PC-9 (cell line): ENCODE data around the gene RASEF. TPM values are rescaled to one million over a fixed set of nuclear protein-coding genes. Genes with fewer than 3 reads are reported as not detected.

Experiments
- BruUV-seq: library from RNA; stranded (reverse); fragments of 400-500 nt; replicated peaks from 2 replicates; lab custom pipeline; 2021; lab: Mats Ljungman, UMichigan
- CTCF ChIA-PET: fragments of 300-600 bp; sonication (Branson Sonifier 250); formaldehyde crosslinking; loops from one replicate; lab custom pipeline; 2022; ENCODE audit warnings: antibody characterized with exemption; lab: Charles Lee
- POLR2A ChIA-PET: fragments of 300-600 bp; sonication (Branson Sonifier 250); formaldehyde crosslinking; loops from one replicate; lab custom pipeline; 2022; ENCODE audit warnings: antibody characterized with exemption; ENCODE audit not compliant: unreplicated experiment; lab: Charles Lee
- DNase-seq, 2 experiments: peaks; one replicate each; pipeline versions ENCODE4 v3.0.0 to v3.0.0-alpha.2; 2015 to 2022; ENCODE audit warnings: mixed read lengths in 1 of 2
- H2AFZ ChIP-seq: fragments of 200-600 bp; sonication (generic); 2 replicates; pipeline ENCODE4 v1.8.1; 2017; ENCODE audit warnings: antibody characterized with exemption
- H3F3A ChIP-seq: fragments of 200-600 bp; sonication (generic); 2 replicates; pipeline ENCODE4 v1.8.1; 2017; ENCODE audit warnings: antibody characterized with exemption, mild to moderate bottlenecking, low read depth; ENCODE audit not compliant: insufficient read depth
- H3K27ac ChIP-seq: fragments of 200-600 bp; sonication (generic); 2 replicates; pipeline ENCODE4 v1.6.1; 2016; ENCODE audit warnings: mixed run types
- H3K27me3 ChIP-seq: fragments of 200-600 bp; sonication (generic); 2 replicates; pipeline ENCODE4 v1.6.1; 2016; ENCODE audit warnings: low read depth, mixed run types; ENCODE audit not compliant: insufficient read depth
- H3K36me3 ChIP-seq: fragments of 200-600 bp; sonication (generic); 2 replicates; pipeline ENCODE4 v1.6.1; 2016; ENCODE audit warnings: low read depth, mixed run types
- H3K4me1 ChIP-seq: fragments of 200-600 bp; sonication (generic); replicated peaks from 2 replicates; pipeline ENCODE4 v1.6.1; 2016; ENCODE audit warnings: mixed run types; ENCODE audit not compliant: insufficient read depth
- H3K4me2 ChIP-seq: fragments of 200-600 bp; sonication (generic); 2 replicates; pipeline ENCODE4 v1.6.1; 2017; ENCODE audit warnings: mixed run types
- H3K4me3 ChIP-seq: fragments of 200-600 bp; sonication (generic); 2 replicates; pipeline ENCODE4 v1.6.1; 2016; ENCODE audit warnings: mixed run types
- H3K79me2 ChIP-seq: fragments of 200-600 bp; sonication (generic); 2 replicates; pipeline ENCODE4 v1.6.1; 2017; ENCODE audit warnings: low read depth, mixed run types
- H3K9me2 ChIP-seq: fragments of 200-600 bp; sonication (generic); 2 replicates; pipeline ENCODE4 v1.8.1; 2017; ENCODE audit warnings: mild to moderate bottlenecking; ENCODE audit not compliant: insufficient read depth
- H3K9me3 ChIP-seq: fragments of 200-600 bp; sonication (generic); 2 replicates; pipeline ENCODE4 v1.8.1; 2016; ENCODE audit warnings: low read depth; ENCODE audit not compliant: insufficient read depth
- H4K20me1 ChIP-seq: fragments of 200-600 bp; sonication (generic); 2 replicates; pipeline ENCODE4 v1.8.1; 2017; ENCODE audit not compliant: insufficient read depth
- EZH2 ChIP-seq: fragments of 200-600 bp; sonication (generic); IDR thresholded peaks from 2 replicates; pipeline ENCODE4 v1.8.0; 2017; ENCODE audit warnings: antibody characterized with exemption, low read depth
- intact Hi-C: fragments of 100-400 bp; cut with micrococcal nuclease; formaldehyde crosslinking; loops from one replicate; pipeline ENCODE4 v1.10.0; 2022; ENCODE audit not compliant: unreplicated experiment
- total RNA-seq: library from RNA; stranded (reverse); gene quantifications from 2 replicates; pipeline ENCODE4 v1.2.3, GENCODE V29; 2021
- TF ChIP-seq, protein P1 (sequence below): fragments of 200-600 bp; sonication (generic); conservative IDR thresholded peaks from 2 replicates; pipeline ENCODE4 v1.6.1; 2017; ENCODE audit warnings: mixed run types, antibody characterized with exemption, mild to moderate bottlenecking, moderate library complexity

RASEF gene
- total RNA-seq, 1 experiment from 2014 or later: 12.8 TPM

DNA sequence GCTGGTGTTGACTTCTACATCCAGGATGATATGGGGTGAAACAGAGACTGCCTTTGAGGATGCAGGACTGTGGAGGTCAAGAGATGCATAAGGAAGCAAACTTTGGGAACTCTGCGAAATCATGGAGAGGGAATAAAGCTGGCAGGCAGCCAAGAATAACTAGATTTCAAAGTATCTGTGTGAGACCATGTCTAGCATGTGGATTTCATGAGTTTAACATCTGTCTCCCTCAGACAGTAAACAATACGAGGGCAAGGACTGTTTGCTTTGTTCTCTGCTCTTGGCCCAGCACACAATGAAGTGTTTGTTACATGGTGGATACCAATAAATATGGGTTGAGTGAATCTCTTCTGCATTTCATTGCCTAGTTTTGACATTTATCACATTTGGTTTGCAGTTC lies 71.3 kb downstream of the RASEF start:
- Histone ChIP-seq H3K4me3 (no peak overlapping the region), H3K27ac (no peak overlapping the region), H4K20me1 (no peaks in the 10 kb centered on the region), H2AFZ (no peak overlapping the region), H3K27me3 (no peaks in the 10 kb centered on the region), H3K9me2 (no peaks in the 10 kb centered on the region), H3K9me3 (no peaks in the 10 kb centered on the region), H3F3A (0 out of 2 replicates have a peak, but pooled peaks cover 3% of the 10 kb centered on the region), H3K79me2 (no peaks in the 10 kb centered on the region), H3K4me2 (no peak overlapping the region), H3K4me1 (no peaks in the 10 kb centered on the region), H3K36me3 (peaks cover 36% of the 10 kb centered on the region; the same call in 1 of the 2 replicates)
- DNase-seq: no peak
- no TSS peak for BruUV-seq
- intact Hi-C loops: no loop called here
- TF ChIP-seq, protein P1, sequence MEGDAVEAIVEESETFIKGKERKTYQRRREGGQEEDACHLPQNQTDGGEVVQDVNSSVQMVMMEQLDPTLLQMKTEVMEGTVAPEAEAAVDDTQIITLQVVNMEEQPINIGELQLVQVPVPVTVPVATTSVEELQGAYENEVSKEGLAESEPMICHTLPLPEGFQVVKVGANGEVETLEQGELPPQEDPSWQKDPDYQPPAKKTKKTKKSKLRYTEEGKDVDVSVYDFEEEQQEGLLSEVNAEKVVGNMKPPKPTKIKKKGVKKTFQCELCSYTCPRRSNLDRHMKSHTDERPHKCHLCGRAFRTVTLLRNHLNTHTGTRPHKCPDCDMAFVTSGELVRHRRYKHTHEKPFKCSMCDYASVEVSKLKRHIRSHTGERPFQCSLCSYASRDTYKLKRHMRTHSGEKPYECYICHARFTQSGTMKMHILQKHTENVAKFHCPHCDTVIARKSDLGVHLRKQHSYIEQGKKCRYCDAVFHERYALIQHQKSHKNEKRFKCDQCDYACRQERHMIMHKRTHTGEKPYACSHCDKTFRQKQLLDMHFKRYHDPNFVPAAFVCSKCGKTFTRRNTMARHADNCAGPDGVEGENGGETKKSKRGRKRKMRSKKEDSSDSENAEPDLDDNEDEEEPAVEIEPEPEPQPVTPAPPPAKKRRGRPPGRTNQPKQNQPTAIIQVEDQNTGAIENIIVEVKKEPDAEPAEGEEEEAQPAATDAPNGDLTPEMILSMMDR: no peak
- TF ChIP-seq EZH2: no peak
- CTCF ChIA-PET: interaction anchor here (0.6 kb wide), 1 partner anchor 152 kb away, joined by 3 read pairs; no protein-coding TSS in a partner anchor
- POLR2A ChIA-PET: no interaction called here

DNA sequence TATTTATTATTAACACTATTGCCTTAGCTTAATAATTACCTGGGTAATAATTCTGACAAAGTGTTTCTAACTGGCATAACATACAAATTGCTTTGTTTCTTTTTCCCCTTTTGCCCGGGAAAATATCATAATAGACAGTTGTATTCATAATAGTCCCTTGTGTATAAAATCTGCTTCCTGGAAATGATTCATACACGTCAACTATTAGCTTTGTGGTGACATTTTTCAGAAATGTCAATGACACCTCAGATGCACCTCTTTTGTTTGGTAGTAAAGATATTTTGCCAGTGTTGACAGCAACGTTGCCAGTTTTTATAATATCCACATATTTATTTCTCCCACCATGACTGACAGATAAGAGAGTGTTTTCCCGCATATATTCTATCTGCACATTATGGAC lies 73.0 kb downstream of the RASEF start:
- Histone ChIP-seq H2AFZ (no peak overlapping the region), H4K20me1 (no peaks in the 10 kb centered on the region), H3K9me3 (no peaks in the 10 kb centered on the region), H3K4me2 (no peak overlapping the region), H3K4me3 (no peak overlapping the region), H3K9me2 (no peaks in the 10 kb centered on the region), H3F3A (0 out of 2 replicates have a peak, but pooled peaks cover 3% of the 10 kb centered on the region), H3K27ac (no peak overlapping the region), H3K27me3 (no peaks in the 10 kb centered on the region), H3K36me3 (peaks cover 28% of the 10 kb centered on the region; the same call in 1 of the 2 replicates), H3K79me2 (no peaks in the 10 kb centered on the region), H3K4me1 (no peaks in the 10 kb centered on the region)
- ChIA-PET CTCF (no interaction called here), POLR2A (no interaction called here)
- BruUV-seq: no TSS peak
- intact Hi-C loops: no loop called here
- TF ChIP-seq, protein P1: no peak
- no peak for TF ChIP-seq EZH2
- DNase-seq: no peak

DNA sequence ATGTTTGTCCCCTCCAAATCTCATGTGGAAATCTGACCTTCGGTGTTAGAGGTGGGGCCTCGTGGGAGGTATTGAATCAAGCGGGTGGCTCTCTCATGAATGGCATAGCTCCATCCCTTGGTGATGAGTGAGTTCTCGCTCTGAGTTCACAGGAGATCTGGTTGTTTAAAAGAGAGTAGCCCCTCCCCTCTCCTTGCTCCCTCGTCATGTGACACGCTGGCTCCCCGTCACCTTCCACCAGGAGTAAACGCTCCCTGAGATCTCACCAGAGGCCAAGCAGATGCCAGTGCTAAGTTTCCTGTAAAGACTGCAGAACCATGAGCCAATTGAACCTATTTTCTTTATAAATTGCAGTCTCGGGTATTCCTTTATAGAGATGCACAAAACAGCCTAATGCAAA lies 74.5 kb downstream of the RASEF start:
- no peaks in the 10 kb centered on the region for H3K79me2 ChIP-seq
- no peaks in the 10 kb centered on the region for H4K20me1 ChIP-seq
- H3K4me3 ChIP-seq: no peak overlapping the region
- no peaks in the 10 kb centered on the region for H3K9me2 ChIP-seq
- H3K9me3 ChIP-seq: no peaks in the 10 kb centered on the region
- H3K27me3 ChIP-seq: no peaks in the 10 kb centered on the region
- H3K4me1 ChIP-seq: no peaks in the 10 kb centered on the region
- ChIA-PET POLR2A (no interaction called here), CTCF (no interaction called here)
- H3F3A ChIP-seq: 0 out of 2 replicates have a peak, but pooled peaks cover 3% of the 10 kb centered on the region
- H2AFZ ChIP-seq: no peak overlapping the region
- BruUV-seq: no TSS peak
- no peak for TF ChIP-seq EZH2
- TF ChIP-seq, protein P1: no peak
- 0 out of 2 replicates have a peak, but pooled peaks cover 19% of the 10 kb centered on the region for H3K36me3 ChIP-seq
- H3K27ac ChIP-seq: no peak overlapping the region
- DNase-seq: no peak
- intact Hi-C loops: no loop called here
- no peak overlapping the region for H3K4me2 ChIP-seq
